NCI-H2196 treated with DMSO at 0.1 percent for 48 hours (cell line): Measurements from ENCODE around the gene EHBP1.

Experiments used
- DNase-seq: peaks from one replicate; lab custom pipeline; 2025; ENCODE audit not compliant: unreplicated experiment; lab: John Stamatoyannopoulos, UW

EHBP1 gene

DNA sequence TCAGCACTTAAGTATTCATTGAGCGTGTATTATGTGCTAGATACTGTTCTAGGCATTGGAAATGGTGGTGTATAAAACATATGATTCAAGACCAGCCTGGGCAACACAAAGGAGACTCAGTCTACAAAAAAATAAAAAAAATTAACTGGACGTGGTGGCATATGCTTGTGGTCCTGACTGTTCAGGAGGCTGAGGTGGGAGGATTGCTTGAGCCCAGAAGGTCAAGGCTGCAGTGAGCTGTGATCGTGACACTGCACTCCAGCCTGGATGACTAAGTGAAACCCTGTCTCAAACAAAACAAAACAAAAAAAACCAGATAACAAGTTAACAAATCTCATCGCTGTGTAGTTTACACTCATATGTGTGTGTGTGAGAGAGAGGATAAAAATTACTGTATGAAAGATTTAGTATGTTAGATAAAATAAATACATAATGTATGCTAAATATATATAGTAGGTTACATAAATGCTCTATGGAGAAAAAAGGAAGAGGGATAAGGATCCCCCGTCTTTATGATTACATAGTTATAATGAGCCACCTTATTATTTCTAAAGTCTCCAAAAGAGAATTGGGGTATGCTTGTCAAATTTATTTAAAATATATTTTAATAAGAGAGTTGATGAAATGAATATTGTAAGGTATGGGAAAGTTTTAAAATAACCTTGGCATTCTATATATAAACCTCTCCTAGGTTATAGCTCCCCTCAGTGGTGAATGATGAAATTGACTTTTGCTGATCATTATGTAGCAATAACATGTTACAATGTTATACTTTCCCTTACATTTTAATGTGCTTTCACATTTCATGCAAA, 69.2 kb downstream of the EHBP1 start:
- no peak for DNase-seq

DNA sequence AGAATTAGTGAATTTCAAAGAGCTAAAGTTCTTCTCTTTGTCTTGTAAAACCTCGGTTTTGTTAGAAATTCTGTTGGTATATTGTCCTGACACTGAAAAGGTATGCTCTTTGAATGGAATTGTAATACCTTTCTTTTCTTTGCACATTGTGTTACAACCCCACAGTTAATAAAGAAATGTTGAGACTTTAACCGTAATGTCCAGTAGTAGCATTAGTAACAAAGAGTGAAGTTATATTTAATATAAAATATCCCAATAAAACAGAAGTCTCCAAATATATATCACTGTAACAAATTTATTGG, 69.8 kb downstream of the EHBP1 start:
- no peak for DNase-seq

DNA sequence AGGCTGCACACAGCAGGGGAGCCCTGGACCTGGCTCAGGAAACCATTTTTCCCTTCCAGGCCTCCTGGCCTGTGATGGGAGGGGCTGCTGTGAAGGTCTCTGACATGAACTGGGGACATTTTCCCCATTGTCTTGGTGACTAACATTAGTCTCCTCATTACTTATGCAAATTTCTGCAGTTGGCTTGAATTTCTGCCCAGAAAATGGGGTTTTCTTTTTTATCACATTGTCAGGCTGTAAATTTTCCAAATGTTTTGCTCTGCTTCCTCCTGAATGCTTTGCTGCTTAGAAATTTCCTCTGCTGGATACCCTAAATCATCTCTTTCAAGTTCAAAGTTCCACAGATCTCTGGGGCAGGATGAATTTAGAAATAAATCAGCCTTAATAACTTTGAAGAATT, 78.2 kb downstream of the EHBP1 start:
- no peak for DNase-seq

DNA sequence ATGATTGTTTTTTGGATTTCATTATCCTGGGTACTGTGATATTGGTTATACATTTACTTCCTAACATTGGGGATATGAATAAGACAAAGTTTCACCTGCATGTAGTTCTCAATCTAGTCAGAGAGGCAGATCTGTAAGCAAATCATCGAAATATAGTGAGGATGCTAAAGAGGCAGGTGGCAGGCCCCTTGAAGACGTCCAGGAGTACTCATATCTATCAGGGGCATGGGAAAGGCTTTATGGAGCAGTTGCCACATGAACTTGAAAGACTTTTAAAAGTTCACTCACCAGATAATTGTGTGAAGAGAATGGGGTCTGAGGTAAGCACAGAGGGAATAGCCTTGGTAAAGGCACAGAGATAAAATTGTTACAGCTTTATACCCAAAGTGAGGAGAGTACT, 78.8 kb downstream of the EHBP1 start:
- no peak for DNase-seq

DNA sequence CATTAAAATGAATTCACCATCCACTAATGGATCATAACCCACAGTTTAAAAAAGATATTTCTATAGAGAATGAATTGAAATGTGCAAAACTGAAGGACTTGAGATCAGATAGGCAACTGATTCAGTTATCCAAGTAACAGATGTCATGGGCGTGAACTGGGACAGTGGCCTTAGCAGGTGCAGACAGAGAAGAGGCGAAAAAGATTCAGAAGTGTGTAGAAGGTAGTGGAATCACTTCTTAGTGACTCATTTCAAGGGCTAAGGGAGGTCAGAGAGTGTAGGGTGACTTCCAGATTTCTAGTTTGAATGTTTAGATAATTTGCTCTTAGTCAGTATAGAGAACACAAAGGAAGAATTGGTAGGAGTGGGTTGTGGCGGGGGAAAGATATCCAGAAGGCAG, 79.7 kb downstream of the EHBP1 start:
- no peak for DNase-seq

DNA sequence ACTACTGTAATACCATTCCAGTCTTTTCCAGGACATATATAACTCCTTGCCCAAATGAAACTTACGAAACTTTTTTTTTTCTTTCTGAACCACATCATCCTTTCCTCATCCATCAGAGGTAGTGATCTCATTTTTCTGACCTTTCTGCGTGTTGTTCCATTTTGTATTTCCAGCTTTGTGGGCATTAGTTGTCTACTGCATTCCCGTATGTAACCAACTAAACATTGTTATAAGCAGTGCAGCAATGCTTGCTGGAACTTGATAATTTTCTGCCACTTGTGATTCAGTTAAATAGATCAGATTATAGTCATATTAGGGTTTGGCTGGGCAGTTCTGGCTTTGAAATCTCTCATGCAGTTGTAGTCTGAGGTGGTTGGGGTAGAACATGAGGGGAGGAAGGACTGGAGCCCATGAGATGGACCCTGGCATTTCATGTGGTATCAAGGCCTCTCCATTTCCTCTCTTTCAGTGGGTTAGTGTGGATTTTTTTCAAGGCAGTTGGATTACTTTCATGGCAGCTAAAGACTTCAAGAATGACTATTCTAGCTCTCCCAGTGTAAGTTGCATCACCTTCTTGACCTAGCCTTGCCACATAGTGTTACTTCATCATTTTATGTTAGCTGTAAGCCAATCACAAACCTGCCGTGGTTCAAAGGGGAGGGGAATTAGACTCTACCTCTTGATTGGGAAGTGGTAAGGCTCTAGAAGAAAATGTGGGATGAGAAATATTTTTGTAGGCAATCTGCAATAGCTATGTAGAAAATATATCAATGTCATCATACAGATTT, 80.5 kb downstream of the EHBP1 start:
- no peak for DNase-seq

DNA sequence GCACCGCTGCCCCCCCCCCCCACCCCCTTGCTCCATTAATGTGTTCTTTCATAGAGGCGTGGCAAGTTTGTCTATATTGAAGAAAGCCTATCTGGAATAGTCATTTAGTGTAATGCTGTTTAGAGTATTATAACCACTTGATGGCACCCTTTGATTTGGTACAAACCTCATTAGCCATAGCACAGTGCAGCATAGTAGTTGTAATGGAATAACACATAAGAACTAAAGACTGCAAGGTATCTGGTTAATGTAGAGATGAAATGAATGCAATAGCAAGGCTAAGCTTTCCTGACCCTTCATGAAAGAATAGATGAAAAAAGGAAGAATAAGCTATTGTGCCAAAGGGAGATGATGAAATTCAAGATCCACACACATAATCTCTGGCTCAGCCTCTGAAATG, 81.9 kb downstream of the EHBP1 start:
- no peak for DNase-seq

DNA sequence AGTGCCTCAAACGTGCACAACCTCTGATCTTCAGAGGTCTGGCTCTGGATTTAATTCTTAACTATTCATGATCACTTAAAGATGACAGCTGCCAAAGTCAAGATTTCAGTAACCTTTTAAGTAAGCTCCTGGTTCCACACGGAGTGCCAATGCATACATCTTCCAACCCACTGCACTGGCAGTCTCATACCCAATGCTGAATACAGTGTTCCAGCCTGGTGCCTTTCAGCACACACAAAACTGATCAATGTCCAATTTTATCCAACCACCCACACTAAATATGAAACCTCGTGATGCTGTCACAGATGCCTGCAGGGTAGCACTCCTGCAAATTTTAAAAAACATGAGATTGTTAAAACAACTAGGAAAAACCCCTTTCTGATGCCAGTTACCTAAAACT, 84.0 kb downstream of the EHBP1 start:
- no peak for DNase-seq

DNA sequence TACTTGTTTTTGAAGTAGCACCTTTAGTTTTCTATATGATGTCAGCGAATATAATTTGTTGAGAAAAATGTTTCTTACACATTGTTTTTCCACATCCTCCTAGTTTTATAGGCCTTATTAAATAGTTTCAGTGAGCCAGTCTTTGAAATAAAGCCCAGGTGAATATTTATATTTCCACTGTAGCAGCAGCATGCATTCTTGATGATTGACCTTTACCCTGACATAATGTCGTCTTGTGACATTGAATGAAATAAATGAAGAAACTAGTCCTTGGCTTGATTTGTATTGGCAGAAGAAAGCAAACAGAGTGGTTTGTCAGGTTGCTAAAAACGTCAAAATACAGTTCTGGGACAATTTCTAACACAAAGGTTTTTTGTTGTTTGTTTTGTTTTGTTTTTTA, 84.4 kb downstream of the EHBP1 start:
- no peak for DNase-seq

DNA sequence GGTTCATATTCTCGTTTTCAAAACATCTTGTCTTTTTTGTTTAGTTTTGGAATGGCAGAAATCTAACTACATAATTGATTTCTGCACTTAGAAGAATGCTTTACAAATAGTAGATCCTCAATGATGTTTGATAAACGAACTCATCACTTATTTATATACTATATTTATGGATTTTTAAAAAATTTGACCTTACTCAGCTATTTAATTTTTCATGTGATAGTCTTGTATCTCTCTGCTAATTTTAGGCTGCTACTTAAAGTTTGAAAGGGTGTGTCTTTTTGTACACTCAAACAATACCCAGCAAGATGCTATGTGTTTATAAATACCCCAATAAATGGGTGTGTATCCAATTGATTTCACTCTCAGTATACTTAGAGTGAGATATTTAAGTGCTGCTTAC, 86.9 kb downstream of the EHBP1 start:
- DNase-seq, result no peak

DNA sequence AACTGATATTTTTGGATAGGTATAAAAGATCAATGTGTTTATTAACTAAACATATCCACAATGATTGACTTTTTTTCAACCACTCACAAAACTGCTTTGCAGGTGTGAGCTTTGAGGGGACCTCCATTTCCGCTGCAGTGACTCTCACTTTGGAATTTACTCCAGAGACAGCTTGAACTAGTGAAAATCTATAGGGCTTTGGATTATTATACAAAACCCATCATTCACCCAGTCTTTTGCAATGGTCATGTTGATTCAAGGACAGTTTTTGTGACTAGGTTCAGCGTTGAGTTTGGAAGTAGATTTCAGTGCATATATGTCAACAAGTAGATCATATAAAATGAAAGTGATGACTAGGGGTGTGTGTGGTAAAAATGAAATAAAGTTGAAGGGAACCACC, 87.7 kb downstream of the EHBP1 start:
- DNase-seq, result no peak

DNA sequence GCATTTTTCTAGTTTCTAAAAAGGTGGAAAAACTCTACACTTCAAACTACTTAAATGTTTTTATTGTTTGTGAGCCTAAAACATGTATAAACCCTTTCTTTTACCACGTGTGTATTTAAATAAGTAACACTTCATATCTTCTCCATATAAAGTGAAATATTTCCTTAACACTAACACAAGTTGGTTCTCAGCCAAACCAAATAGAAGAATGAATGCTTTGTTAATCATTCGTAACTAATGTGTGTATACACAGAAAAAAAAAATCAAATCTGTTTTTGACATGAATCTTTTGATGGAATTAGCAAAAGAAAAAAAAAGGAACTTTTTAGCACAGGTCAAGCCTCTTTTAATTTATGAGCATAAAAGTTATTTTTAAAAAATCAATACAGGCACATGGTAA, 89.3 kb downstream of the EHBP1 start:
- DNase-seq, result no peak

DNA sequence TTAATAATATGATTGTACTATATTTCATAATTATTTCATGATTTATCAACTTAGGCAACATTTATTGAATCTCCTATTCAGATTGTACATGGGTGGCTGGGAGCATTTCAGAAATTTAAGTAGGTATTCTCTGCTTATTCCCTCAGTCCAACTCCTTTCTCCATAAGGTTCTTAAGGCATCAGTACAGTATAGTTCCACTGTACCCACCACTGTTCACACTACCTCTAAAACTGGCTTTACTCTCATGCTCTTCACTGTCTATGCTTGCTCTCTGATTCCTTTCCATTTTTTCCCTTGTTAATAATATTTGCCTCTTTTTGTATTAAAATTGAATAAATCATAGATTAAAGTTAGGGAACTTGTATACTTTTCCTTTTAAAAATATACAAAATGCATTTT, 89.8 kb downstream of the EHBP1 start:
- no peak for DNase-seq

DNA sequence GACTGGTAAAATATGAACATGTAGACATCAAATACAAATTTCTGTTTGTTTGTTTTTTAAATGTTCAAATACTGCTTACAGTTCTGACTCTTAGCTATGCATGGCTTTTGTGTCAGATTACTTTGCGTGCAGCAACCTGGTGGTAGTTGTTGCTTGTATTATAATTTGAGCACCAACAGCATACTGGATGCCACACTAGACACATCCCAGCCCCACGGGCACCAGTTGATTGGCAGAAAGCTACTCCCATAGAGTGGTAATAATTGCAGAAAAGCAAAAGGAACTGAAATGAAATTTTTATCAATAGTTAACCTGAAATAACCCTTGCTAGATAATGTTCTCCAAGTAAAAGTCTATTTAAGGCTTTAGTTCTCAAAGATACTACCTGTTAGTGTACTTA, 91.6 kb downstream of the EHBP1 start:
- DNase-seq, result no peak

DNA sequence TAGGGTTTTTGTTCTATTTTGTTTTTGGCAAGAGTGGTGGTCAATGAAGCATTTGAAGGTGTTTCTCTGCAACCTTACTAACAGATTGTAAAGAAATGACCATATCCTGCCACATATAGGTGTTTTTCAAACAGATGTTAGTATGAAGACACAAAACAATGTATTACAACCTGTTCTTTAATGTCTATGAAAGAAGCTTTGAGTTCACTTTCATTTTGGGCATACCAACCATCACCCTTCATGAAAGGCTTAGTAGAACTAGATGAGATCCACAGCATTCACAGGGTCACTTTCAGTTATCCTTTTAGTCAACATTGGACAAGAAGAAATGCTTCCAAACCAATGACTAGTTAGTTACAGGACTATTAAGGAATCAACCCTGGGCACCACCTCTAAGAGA, 95.1 kb downstream of the EHBP1 start:
- DNase-seq, result no peak

DNA sequence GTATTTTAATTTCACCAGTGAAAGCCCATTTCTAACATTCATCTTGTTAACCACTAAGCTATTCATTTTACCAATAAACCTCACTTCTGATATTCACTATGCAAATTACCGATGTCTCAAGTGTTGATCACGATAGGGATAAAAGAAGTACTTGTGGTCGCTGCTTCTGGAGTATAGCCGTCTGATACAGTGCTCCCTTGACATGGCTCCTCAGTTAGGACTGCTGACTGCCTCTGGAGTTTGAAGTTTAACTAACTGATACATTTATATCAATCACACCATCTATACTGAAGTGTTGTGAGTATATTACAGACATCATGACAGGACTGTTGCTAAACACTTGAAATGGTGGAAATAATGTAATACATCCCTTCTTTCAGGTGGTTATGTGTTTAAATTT, 95.6 kb downstream of the EHBP1 start:
- no peak for DNase-seq

DNA sequence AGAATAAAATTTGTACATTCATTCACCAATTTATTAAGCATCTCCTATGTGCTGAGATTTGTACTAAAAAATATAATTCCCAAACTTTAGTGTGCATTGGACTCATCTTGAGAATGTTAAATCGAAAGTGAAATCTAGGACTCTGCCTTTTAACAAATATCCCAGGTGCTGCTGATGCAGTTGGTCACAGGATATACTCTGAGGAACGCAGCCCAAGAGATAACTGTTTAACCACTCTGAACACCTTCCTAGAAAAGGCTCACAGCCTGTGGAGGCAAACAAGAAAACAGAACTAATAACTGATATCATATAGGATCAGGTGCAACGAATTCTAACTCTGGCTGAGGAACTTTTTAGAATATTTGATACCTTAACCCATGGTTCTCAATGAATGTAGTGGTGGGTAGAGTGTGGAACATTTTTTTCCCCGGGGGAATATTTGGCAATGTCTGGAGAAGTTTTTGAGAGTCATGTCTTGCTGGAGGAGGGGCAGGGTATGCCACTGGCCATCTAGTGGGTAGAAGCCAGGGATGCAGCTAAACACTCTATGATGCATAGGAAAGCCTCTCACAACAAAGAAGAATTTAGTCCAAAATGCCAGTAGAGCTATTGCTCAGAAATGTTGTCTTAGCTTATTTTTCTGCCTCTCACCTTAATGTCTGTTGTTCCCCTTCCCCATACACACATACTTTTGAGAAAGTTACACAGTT, 96.5 kb downstream of the EHBP1 start:
- DNase-seq, result no peak

DNA sequence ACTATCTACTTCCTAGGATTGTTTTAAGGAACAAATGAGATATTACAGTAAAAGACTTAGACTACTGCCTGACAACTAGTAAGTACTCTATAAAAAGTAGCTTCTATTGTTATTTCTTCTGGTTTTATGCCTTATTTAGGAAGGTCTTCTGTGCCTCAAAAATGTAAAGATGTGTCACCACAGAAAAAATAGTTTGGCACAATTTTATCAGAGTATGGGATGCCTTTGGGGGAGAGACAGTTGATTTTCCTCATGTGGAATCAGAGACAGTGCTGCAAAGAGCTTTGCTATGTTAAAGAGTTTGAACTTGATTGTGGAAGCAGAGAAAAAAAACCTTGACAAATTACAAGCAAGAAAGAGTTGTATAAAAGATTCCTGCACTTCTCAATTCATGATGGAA, 98.4 kb downstream of the EHBP1 start:
- DNase-seq, result no peak

DNA sequence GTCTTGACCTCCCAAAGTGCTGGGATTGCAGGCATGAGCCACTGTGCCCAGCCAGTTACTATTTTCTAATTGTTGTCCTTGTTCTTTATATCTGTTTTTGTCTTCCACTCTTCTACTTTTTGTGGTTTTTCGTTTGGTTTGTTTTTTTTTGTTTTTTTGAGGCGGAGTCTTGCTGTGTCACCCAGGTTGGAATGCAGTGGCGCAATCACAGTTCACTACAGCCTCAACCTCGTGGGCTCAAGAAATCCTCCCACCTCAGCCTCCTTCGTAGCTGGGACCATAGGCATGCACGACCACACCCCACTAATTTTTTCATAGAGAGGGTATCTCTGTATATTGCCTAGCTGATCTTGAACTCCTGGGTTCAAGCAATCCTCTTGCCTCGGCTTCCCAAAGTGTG, 100.7 kb downstream of the EHBP1 start:
- no peak for DNase-seq

DNA sequence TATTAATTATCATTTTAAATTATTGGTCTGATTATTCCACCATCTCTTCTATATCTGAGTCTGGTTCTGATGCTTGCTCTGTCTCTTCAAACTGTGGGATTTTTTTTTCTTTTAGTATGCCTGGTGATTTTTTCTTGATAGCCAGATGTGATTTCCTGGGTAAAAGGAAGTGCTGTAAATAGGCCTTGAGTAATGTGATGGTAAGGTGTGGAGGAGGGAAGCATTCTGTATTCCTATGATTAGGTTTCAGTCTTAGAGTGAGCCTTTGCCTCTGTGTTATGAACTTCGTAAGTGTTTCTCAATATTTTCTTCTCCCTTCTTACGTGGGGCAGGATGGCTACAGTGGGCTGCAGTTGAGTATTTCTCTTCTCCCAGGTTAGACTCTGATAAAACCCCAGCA, 103.0 kb downstream of the EHBP1 start:
- no peak for DNase-seq

DNA sequence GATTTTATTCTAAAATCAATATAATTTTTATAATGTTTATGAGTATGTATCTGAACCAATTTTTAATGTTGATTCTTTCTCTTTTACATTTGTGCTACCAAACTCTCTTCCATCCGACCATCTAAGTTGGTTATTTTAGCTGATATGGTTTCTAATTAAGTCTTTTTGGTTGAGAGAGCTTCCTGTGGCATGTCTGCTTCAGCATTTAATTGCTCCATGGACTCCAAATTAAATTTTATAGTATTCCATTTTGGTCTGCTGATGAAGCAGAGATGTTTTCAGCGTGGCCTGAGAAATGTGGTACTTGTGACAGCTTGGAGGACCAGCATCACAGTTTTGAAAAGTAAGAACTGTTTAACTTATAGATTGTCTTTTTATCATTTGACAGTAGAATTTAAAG, 105.6 kb downstream of the EHBP1 start:
- DNase-seq, result no peak

DNA sequence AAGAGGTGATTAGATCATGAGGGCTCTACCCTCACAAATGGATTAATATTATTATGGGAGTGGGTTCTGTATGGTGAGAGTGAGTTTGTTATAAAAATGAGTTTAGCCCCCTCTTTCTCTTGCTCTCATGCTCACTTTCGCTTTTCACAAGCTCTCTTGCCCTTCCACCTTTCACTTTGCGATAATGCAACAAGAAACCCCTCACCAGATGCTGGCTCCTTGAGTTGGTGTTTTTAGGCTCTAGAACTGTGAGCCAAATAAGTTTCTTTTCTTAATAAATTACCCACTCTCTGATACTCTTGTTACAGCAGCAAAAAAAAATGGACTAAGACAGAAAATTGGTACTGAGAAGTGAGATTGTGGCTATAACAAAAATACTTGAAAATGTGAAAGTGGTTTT, 106.5 kb downstream of the EHBP1 start:
- no peak for DNase-seq
